Amygdala (tissue), 56 donors: ENCODE results near the gene MYADML2.

ENCODE experiments used
- DNase-seq, 56 donors: peaks; one replicate each; lab custom pipeline; 2025; lab: John Stamatoyannopoulos, UW

MYADML2 gene

GRCh38 chr17:81903415-81903831 is 43.6 kb downstream of the MYADML2 start:
- DNase-seq, result no peak

GRCh38 chr17:81902653-81903414 is 44.2 kb downstream of the MYADML2 start:
- peak in 1 of 56 donors; percentile 18 for DNase-seq

DNA sequence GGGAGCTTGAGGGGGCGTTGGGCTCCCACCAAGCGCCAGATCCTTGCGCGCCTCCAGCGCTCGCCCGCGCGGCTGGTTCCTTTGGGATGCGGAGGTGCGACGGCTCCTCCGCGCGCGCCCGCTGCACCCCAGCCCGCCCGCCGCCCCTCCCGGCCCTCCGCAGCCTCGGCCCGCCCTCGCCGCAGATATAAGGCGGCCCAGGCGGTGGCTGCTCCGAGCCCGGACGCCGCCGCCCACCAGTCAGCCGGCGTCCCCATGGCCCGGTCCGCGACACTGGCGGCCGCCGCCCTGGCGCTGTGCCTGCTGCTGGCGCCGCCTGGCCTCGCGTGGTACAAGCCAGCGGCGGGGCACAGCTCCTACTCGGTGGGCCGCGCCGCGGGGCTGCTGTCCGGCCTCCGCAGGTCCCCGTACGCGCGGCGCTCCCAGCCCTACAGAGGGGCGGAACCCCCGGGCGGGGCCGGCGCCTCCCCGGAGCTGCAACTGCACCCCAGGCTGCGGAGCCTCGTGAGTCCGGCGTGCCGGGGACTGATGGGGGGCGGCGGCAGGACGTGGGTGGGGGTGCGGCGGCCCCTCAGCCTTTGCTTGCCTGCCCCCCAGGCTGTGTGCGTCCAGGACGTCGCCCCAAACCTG is 44.9 kb downstream of the MYADML2 start, which contains the start of gene NPB:
Gene NPB, plus strand, starts transcription at position 216 of the 630 bp plus-strand sequence. Its CDS starts 40 bp downstream, at position 256.
- DNase-seq, result peak in 8 of 56 donors; percentile 9 to 52 (median 30)

- no peak for DNase-seq
Measured at GRCh38 chr17:81901167-81902022, 45.6 kb downstream of the MYADML2 start.

GRCh38 chr17:81900181-81900820 is 46.7 kb downstream of the MYADML2 start:
- DNase-seq, result no peak

DNA sequence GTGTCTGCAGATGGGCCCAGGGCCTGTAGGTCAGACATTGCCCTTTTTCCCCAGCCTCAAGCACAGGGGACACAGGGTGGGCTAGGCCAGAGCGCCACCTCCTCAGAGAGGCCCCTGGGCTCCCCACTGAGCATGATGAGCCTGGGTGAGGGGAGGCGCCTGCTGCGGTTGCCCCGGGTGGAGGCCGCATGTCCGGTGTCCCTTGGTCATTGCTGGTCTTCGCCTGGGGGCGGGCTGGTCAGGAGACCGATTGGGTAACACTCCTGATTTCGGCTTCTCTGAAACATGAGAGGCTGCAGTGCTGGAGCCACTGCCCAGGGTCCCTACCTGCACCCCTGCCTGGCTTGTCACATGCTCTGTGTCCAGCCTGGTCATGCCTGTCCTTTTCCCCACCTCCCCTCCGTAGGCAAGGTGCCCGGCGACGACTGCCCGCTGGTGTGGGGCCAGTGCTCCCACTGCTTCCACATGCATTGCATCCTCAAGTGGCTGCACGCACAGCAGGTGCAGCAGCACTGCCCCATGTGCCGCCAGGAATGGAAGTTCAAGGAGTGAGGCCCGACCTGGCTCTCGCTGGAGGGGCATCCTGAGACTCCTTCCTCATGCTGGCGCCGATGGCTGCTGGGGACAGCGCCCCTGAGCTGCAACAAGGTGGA is 47.4 kb downstream of the MYADML2 start:
- DNase-seq, result no peak

- no peak for DNase-seq
Measured at GRCh38 chr17:81898885-81899284, 48.1 kb downstream of the MYADML2 start.

DNA sequence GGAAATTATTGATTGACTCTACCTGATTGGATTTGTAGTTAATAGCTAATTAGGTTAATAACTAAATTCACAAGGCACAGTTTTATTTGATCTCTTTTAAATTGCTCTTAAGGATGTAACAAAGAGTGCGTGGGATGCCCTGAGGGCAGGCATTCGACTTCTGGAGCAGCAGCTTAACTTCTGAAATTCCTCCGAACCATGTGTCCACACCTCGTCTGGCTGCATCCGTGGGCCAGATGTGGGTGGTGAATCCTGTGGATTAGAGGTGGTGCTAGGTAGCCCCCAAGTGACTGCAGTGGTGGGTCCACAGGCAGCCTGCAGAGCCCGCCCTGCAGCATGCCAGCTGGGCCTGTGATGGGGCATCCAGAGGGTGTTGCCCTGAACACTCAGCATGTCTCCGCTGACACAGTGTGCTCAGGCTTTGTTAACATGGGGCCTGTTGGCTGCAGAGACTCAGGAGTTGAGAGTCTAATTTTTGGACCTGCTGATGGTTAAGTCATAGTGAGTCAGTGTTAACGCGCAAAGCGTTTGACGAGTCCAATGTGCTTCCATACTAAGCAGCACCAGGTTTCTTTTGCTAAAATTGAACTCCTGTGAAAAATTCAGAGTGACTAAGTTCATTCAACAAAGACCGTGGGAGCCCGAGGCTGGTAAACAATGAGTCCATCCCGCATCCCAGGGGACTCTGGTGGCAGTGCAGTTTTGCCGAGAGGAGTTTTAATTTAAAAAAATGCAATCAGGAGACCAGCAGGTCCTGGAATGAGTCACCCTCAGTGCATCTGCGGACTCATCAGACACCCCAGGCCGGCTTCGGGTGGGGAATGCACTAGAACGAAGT is 48.8 kb downstream of the MYADML2 start:
- DNase-seq, result peak in 3 of 56 donors; percentile 7 to 37 (median 23)

DNA sequence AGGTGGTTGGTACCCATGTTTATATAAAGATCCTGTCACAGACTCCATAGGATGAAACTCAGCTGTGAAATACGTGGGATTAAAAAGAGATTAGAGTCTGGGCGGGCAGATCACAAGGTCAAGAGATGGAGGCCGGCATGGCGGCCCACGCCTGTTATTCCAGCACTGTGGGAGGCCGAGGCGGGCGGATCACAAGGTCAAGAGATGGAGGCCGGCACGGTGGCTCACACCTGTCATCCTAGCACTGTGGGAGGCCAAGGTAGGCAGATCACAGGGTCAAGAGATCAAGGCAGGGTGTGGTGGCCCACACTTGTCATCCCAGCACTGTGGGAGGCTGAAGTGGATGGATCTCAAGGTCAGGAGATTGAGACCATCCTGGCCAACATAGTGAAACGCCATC is 51.6 kb downstream of the MYADML2 start:
- no peak for DNase-seq

GRCh38 chr17:81891303-81891552 is 55.8 kb downstream of the MYADML2 start:
- DNase-seq, result no peak

- no peak for DNase-seq
Measured at GRCh38 chr17:81890447-81891302, 56.4 kb downstream of the MYADML2 start.
